Measurements from ENCODE around the gene GPRC5B. TPM values are rescaled to one million over a fixed set of nuclear protein-coding genes. Genes with fewer than 3 reads are reported as not detected.

GPRC5B gene
- total RNA-seq, 1 experiment from 2014 or later: 137 TPM

DNA sequence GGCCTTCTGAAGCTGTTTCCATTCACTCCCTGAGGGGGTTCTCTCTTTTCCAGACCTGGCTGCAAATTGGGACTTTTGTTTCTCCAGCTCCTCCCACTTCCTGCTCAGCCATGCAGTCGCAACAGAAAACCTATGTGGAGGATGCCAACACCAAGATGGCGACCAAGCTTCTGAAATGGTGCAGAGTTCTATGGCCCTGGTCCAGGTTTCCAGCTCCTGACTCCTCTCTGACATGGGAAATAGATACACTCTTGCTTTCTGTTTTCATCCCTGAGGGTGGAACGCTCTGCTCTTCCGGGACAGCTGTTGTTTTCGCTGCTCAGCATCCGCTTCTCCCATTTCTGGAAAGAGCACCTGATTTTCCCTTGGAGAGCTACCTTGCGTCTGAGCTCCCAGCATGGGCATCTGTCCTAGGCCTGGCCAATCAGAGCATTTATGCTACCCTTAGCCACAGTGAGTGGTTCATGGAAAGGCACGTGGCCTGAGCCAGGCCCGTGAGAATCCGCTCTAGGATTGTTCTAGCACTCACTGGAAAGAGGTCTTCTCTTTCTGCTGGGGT is 8.1 kb downstream of the GPRC5B start:
- no peak overlapping the region for H4K5ac ChIP-seq (ENCODE audit: insufficient read length, low read depth, low read length)
- Mint-ChIP-seq H3K36me3 (ENCODE audit: insufficient read depth in 1 of 3, low read depth in 3 of 3) (peaks cover 33 to 70% (median 60%) of the 10 kb centered on the region in 3 experiments), H3K27ac (peak overlapping the region; percentile 37 to 93 (median 67); a peak in 5 of 7 replicates), H3K27me3 (ENCODE audit: low read depth) (no peaks in the 10 kb centered on the region), H3K9me3 (peaks cover 0 to 3% of the 10 kb centered on the region in 2 experiments; a peak in 1 of 5 replicates), H3K4me1 (peaks cover 52 to 65% of the 10 kb centered on the region in 2 experiments), H3K4me3 (peak overlapping the region; percentile 15 to 61; a peak in 2 of 5 replicates)
- no peak overlapping the region for H3K56ac ChIP-seq (ENCODE audit: insufficient read length, low read depth, low read length)
- H4K8ac ChIP-seq (replicated peaks; ENCODE audit: insufficient read length, low read depth, low read length): no peak overlapping the region
- peak; percentile 52 for DNase-seq
- no peaks in the 10 kb centered on the region for H4K20me1 ChIP-seq (ENCODE audit: control insufficient read depth, insufficient read depth, insufficient read length)
- no peaks in the 10 kb centered on the region for H3K23me2 ChIP-seq (ENCODE audit: insufficient read length, low read depth, low read length, poor library complexity, severe bottlenecking)
- H2BK15ac ChIP-seq (ENCODE audit: low read depth, low read length): no peak overlapping the region
- H2BK5ac ChIP-seq (ENCODE audit: insufficient read length, low read length): no peak overlapping the region
- no peak overlapping the region for H3K14ac ChIP-seq (ENCODE audit: insufficient read depth, low read length)
- H3T11ph ChIP-seq (ENCODE audit: low read length): no peak overlapping the region
- peaks cover 40% of the 10 kb centered on the region; the same call in 1 of the 2 replicates for H3K79me2 ChIP-seq (ENCODE audit: insufficient read depth, low read length)
- H3K79me1 ChIP-seq (ENCODE audit: insufficient read depth, low read depth, low read length, poor library complexity, severe bottlenecking): peaks cover 14% of the 10 kb centered on the region
- H2AFZ ChIP-seq (ENCODE audit: low read length): no peak overlapping the region
- peak overlapping the region; percentile 12 for H4K91ac ChIP-seq (ENCODE audit: insufficient read length, low read depth, low read length)
- H2BK20ac ChIP-seq (ENCODE audit: low read depth, low read length, poor library complexity, severe bottlenecking): no peak overlapping the region
- no peak overlapping the region for H2BK120ac ChIP-seq (ENCODE audit: low read depth, low read length, poor library complexity, severe bottlenecking)
- no peak overlapping the region for H2AK5ac ChIP-seq (ENCODE audit: insufficient read length, low read length)
- peaks cover 8% of the 10 kb centered on the region for H3K4me1 ChIP-seq (ENCODE audit: insufficient read depth, low read length)
- no peak overlapping the region for H3K9ac ChIP-seq (ENCODE audit: extremely low read depth, insufficient read length, low read length)
- H3K4ac ChIP-seq (ENCODE audit: low read depth, low read length): no peak overlapping the region
- TF ChIP-seq CTCF (conservative IDR thresholded peaks at IDR 0.05): no peak
- no peak overlapping the region for H3K18ac ChIP-seq (ENCODE audit: insufficient read length, low read depth, low read length)
- H2BK12ac ChIP-seq (ENCODE audit: insufficient read length, low read depth, low read length): no peak overlapping the region
- H3K4me2 ChIP-seq (ENCODE audit: insufficient read depth, insufficient read length, low read length): no peak overlapping the region
- no peak overlapping the region for H3K27ac ChIP-seq (ENCODE audit: insufficient read length, low read depth, low read length)
- no peak overlapping the region for H3K23ac ChIP-seq (ENCODE audit: insufficient read length, low read depth, low read length)
- WGBS (ENCODE audit: extremely low coverage, insufficient read length, low lambda C conversion rate): no CpG with 5 or more reads among the region's 10 CpGs
- no peaks in the 10 kb centered on the region for H3K9me3 ChIP-seq (ENCODE audit: control insufficient read depth, low read depth, low read length)
- no peaks in the 10 kb centered on the region for H3K27me3 ChIP-seq (ENCODE audit: insufficient read depth, low read length)

All from H9 (cell line).